Suprapubic skin (tissue), 3 donors: Measurements from ENCODE around the gene AUTS2.

Source experiments
- CTCF ChIP-seq, 2 donors: fragments of 200-600 bp in 1 of 2; fragments of 450-650 bp in 1 of 2; sonication (generic) in 1 of 2; IDR thresholded peaks; one replicate each; pipeline ENCODE4 v1.5.1; 2016 to 2019; ENCODE audit warnings: antibody characterized with exemption in 2 of 2, mild to moderate bottlenecking in 1 of 2, moderate library complexity in 1 of 2
- EP300 ChIP-seq: sonication (generic); formaldehyde crosslinking; IDR thresholded peaks from one replicate; pipeline ENCODE4 v1.6.1; 2017; ENCODE audit warnings: antibody characterized with exemption
- POLR2A ChIP-seq, 2 donors: fragments of 450-650 bp; IDR thresholded peaks; one replicate each; pipeline ENCODE4 v1.6.1; 2017; ENCODE audit warnings: antibody characterized with exemption in 2 of 2, mild to moderate bottlenecking in 2 of 2, moderate library complexity in 2 of 2

- TF ChIP-seq CTCF (IDR thresholded peaks at IDR 0.05) (no peak), POLR2A (IDR thresholded peaks at IDR 0.05) (no peak), EP300 (no peak)
Observed at GRCh38 chr7:70056363-70056762, 458.1 kb downstream of the AUTS2 start.
